B cell (primary cell): ENCODE measurements around the gene ADCY2. TPM values are rescaled to one million over a fixed set of nuclear protein-coding genes. Genes with fewer than 3 reads are reported as not detected.
A peak's percentile ranks its signal among the peaks of the same experiment; 100 is the strongest.

Experiments used
- ATAC-seq: fragments of 200-7000 bp; cut with Tn5 transposase; one replicate; pipeline ENCODE4 v1.10.0; 2021; ENCODE audit warnings: low read depth, mild to moderate bottlenecking, moderate number of reproducible peaks, moderate library complexity
- CTCF ChIA-PET: fragments of 350-600 bp; sonication (Branson Sonifier 250); formaldehyde crosslinking; loops from one replicate; lab custom pipeline; 2021; ENCODE audit warnings: antibody characterized with exemption, inconsistent platforms; lab: Charles Lee
- POLR2A ChIA-PET: fragments of 350-600 bp; sonication (Branson Sonifier 250); formaldehyde crosslinking; loops from one replicate; lab custom pipeline; 2021; ENCODE audit warnings: antibody characterized with exemption; lab: Charles Lee
- DNase-seq: peaks from one replicate; pipeline ENCODE4 v3.0.0; 2013
- H2AFZ ChIP-seq: 2 replicates; pipeline ENCODE4 v1.6.1; 2012; ENCODE audit warnings: mild to moderate bottlenecking, low read depth, low read length; ENCODE audit not compliant: insufficient read depth, poor library complexity, severe bottlenecking
- H3K27ac ChIP-seq, 2 donors: 1 replicate in 1 of 2; 2 replicates in 1 of 2; pipeline ENCODE4 v1.5.1; 2012 to 2013; ENCODE audit warnings: low read length in 2 of 2, mild to moderate bottlenecking in 2 of 2, moderate library complexity in 1 of 2
- H3K27me3 ChIP-seq, 4 experiments: fragments of 200-600 bp in 1 of 4; sonication (generic) in 1 of 4; replicated peaks in 1 of 4; 1 replicate in 2 of 4; 2 replicates in 2 of 4; pipeline versions ENCODE4 v1.6.1 to v1.7.0; 2013 to 2016; ENCODE audit warnings: low read length in 3 of 4, mild to moderate bottlenecking in 2 of 4, mixed read lengths in 1 of 4, moderate library complexity in 1 of 4; ENCODE audit not compliant: insufficient read depth in 4 of 4, control insufficient read depth in 3 of 4; ENCODE audit errors: control extremely low read depth in 1 of 4
- H3K36me3 ChIP-seq, 2 experiments: replicated peaks in 1 of 2; 1 replicate in 1 of 2; 2 replicates in 1 of 2; pipeline versions ENCODE4 v1.6.1 to v1.7.1; 2013; ENCODE audit warnings: low read length in 1 of 2; ENCODE audit not compliant: insufficient read depth in 2 of 2, control insufficient read depth in 1 of 2; ENCODE audit errors: control extremely low read depth in 1 of 2, extremely low read depth in 1 of 2
- H3K4me1 ChIP-seq, 2 donors: fragments of 200-600 bp in 1 of 2; sonication (generic) in 1 of 2; 1 replicate in 1 of 2; 2 replicates in 1 of 2; pipeline versions ENCODE4 v1.5.1 to v1.6.1; 2013 to 2017; ENCODE audit warnings: low read length in 2 of 2; ENCODE audit not compliant: control insufficient read depth in 2 of 2, insufficient read depth in 2 of 2
- H3K4me2 ChIP-seq: replicated peaks from 2 replicates; pipeline ENCODE3; 2012; ENCODE audit warnings: mild to moderate bottlenecking, low read depth, low read length; ENCODE audit not compliant: poor library complexity, severe bottlenecking
- H3K4me3 ChIP-seq, 5 experiments: fragments of 200-600 bp in 1 of 5; sonication (generic) in 1 of 5; 1 replicate in 3 of 5; 2 replicates in 2 of 5; pipeline versions ENCODE4 v1.5.1 to v1.7.0; 2011 to 2016; ENCODE audit warnings: low read length in 4 of 5, mild to moderate bottlenecking in 4 of 5, low read depth in 2 of 5, control low read depth in 1 of 5, moderate library complexity in 1 of 5; ENCODE audit not compliant: insufficient read depth in 1 of 5; ENCODE audit errors: control extremely low read depth in 1 of 5, extremely low read depth in 1 of 5
- H3K79me2 ChIP-seq: fragments of 200-600 bp; sonication (generic); one replicate; pipeline ENCODE4 v1.6.0; 2016; ENCODE audit warnings: low read length; ENCODE audit not compliant: control insufficient read depth, insufficient read depth
- H3K9ac ChIP-seq: fragments of 200-600 bp; sonication (generic); 2 replicates; pipeline ENCODE4 v1.6.1; 2017; ENCODE audit warnings: mild to moderate bottlenecking, low read length, moderate library complexity
- H3K9me3 ChIP-seq, 3 donors: one replicate each; pipeline versions ENCODE4 v1.6.1 to v1.7.1; 2013; ENCODE audit warnings: low read length in 2 of 3; ENCODE audit not compliant: control insufficient read depth in 2 of 3, insufficient read depth in 1 of 3; ENCODE audit errors: control extremely low read depth in 1 of 3
- H4K20me1 ChIP-seq: 2 replicates; pipeline ENCODE4 v1.6.0; 2012; ENCODE audit warnings: mild to moderate bottlenecking, low read length; ENCODE audit not compliant: insufficient read depth, control insufficient read depth, poor library complexity, severe bottlenecking
- H3K27ac Mint-ChIP-seq: one replicate; pipeline ENCODE4 v1.8.0; 2021; ENCODE audit warnings: mixed read lengths
- H3K27me3 Mint-ChIP-seq: one replicate; pipeline ENCODE4 v1.8.0; 2021; ENCODE audit warnings: mixed read lengths
- H3K4me1 Mint-ChIP-seq: one replicate; pipeline ENCODE4 v1.8.0; 2021; ENCODE audit warnings: mixed read lengths
- H3K4me3 Mint-ChIP-seq: one replicate; pipeline ENCODE4 v1.8.0; 2021; ENCODE audit warnings: mixed read lengths
- H3K9me3 Mint-ChIP-seq: one replicate; pipeline ENCODE4 v1.8.0; 2022; ENCODE audit warnings: mixed read lengths; ENCODE audit not compliant: insufficient read depth
- CTCF ChIP-seq: fragments of 200-600 bp; IDR thresholded peaks from one replicate; pipeline ENCODE4 v1.8.0; 2022; ENCODE audit warnings: antibody characterized with exemption, mild to moderate bottlenecking
- EZH2 ChIP-seq: IDR thresholded peaks from 2 replicates; pipeline ENCODE4 v1.6.1; 2012; ENCODE audit warnings: borderline replicate concordance, low read depth, mild to moderate bottlenecking, moderate library complexity, low read length; ENCODE audit not compliant: insufficient read depth, poor library complexity, severe bottlenecking
- WGBS: methylation state at CpG from one replicate; pipeline ENCODE4 v1.1.5; 2013; ENCODE audit warnings: missing lambda C conversion rate; ENCODE audit not compliant: insufficient coverage; 5-methylcytosine and 5-hydroxymethylcytosine counted together
- intact Hi-C: fragments of 100-400 bp; cut with micrococcal nuclease; formaldehyde crosslinking; loops from one replicate; pipeline ENCODE4 v1.10.0; 2022
- polyA plus RNA-seq: library from polyadenylated mRNA; depleted of rRNA; stranded (reverse); fragments of >200 nt; gene quantifications from 2 replicates; pipeline ENCODE4 v1.2.3, GENCODE V29; 2012
- total RNA-seq, 2 donors: library from RNA; stranded (reverse); fragments of 120-200 nt in 1 of 2; gene quantifications; 1 replicate in 1 of 2; 2 replicates in 1 of 2; pipeline versions ENCODE4 v1.2.3 to v1.2.4, GENCODE V29; 2013 to 2022

The ADCY2 gene
- total and polyA plus RNA-seq, 2 donors (not counting 1 experiment from before 2014, with no cell fraction given) = not detected

GRCh38 chr5:7850395-7851239 is 454.7 kb downstream of the ADCY2 start, which contains the start of gene CFAP90:
TSS of gene CFAP90 (minus strand) at chr5:7851133. CDS start at chr5:7851021, 112 bp downstream.
- H3K27me3 ChIP-seq = peaks cover 0 to 36% (median 15%) of the 10 kb centered on the region in 4 experiments
- intact Hi-C loops = loop anchor here (1.0 to 5.0 kb wide), 2 partner anchors 19 to 607 kb away; partner anchors contain the start of genes FASTKD3 and MTRR
- peaks cover 15 to 20% of the 10 kb centered on the region in 2 donors for H3K4me1 ChIP-seq
- peaks cover 0 to 16% (median 0%) of the 10 kb centered on the region in 3 donors for H3K9me3 ChIP-seq
- H3K4me2 ChIP-seq = peak within 1 kb of the TSS; percentile 84
- Mint-ChIP-seq H3K27ac (no peak within 1 kb of the TSS), H3K4me1 (peaks cover 24% of the 10 kb centered on the region), H3K4me3 (peak within 1 kb of the TSS; percentile 90), H3K27me3 (peaks cover 17% of the 10 kb centered on the region), H3K9me3 (no peaks in the 10 kb centered on the region)
- WGBS = 6% methylated on average over 68 of the region's 76 CpGs
- H4K20me1 ChIP-seq = no peaks in the 10 kb centered on the region
- DNase-seq (peak; percentile 43), ATAC-seq (peak; percentile 90)
- no peaks in the 10 kb centered on the region for H3K36me3 ChIP-seq
- no peaks in the 10 kb centered on the region for H3K79me2 ChIP-seq
- H3K4me3 ChIP-seq = peak within 1 kb of the TSS in 4 of 5 experiments; percentile 28 to 56 (median 48)
- ChIA-PET POLR2A (interaction anchor here (1.2 kb wide), 1 partner anchor 19 kb away, joined by 3 read pairs; the partner anchor contains the start of genes FASTKD3 and MTRR), CTCF (interaction anchor here (0.9 to 1.4 kb wide), 2 partner anchors 10 to 22 kb away, joined by 4 read pairs; no protein-coding TSS in a partner anchor)
- no peak for TF ChIP-seq CTCF
- no peak for TF ChIP-seq EZH2
- H3K9ac ChIP-seq = peak within 1 kb of the TSS; percentile 56
- H2AFZ ChIP-seq = peak within 1 kb of the TSS; percentile 79
- no peak within 1 kb of the TSS for H3K27ac ChIP-seq
